H1 (cell line): ENCODE measurements around the gene EMP3. TPM values are rescaled to one million over a fixed set of nuclear protein-coding genes. Genes with fewer than 3 reads are reported as not detected.
A peak's percentile ranks its signal among the peaks of the same experiment; 100 is the strongest.

Experiments
- CTCF ChIA-PET: fragments of 300-600 bp; sonication (Branson Sonifier 250); formaldehyde crosslinking; loops from one replicate; lab custom pipeline; 2021; ENCODE audit not compliant: partially characterized antibody; lab: Charles Lee
- POLR2A ChIA-PET: fragments of 300-600 bp; sonication (Branson Sonifier 250); formaldehyde crosslinking; loops from one replicate; lab custom pipeline; 2021; ENCODE audit warnings: inconsistent platforms; ENCODE audit not compliant: partially characterized antibody; lab: Charles Lee
- DNase-seq, 2 experiments: peaks; one replicate each; pipeline versions ENCODE4 v3.0.0 to v3.0.0-alpha.2; 2010 to 2022; ENCODE audit warnings: low spot score in 2 of 2, low read depth in 1 of 2, mixed read lengths in 1 of 2
- FAIRE-seq: peaks from 2 replicates; lab custom pipeline; 2011; peaks lifted over from hg19 to GRCh38; lab: Jason Lieb, UNC
- H2AFZ ChIP-seq: 2 replicates; pipeline ENCODE4 v1.8.1; 2012; ENCODE audit warnings: low read length, inconsistent platforms
- H2AK5ac ChIP-seq: 2 replicates; pipeline ENCODE4 v1.6.1; 2013; ENCODE audit warnings: low read depth, low read length
- H2BK120ac ChIP-seq: replicated peaks from 2 replicates; pipeline ENCODE3; 2013; ENCODE audit warnings: low read depth, low read length, inconsistent platforms
- H2BK12ac ChIP-seq: 2 replicates; pipeline ENCODE4 v1.6.1; 2013; ENCODE audit warnings: low read depth, low read length
- H2BK15ac ChIP-seq: 2 replicates; pipeline ENCODE4 v1.6.1; 2013; ENCODE audit warnings: low read length
- H2BK20ac ChIP-seq: 2 replicates; pipeline ENCODE4 v1.6.1; 2013; ENCODE audit warnings: low read length
- H2BK5ac ChIP-seq: 2 replicates; pipeline ENCODE4 v1.6.1; 2013; ENCODE audit warnings: low read depth, low read length
- H3K14ac ChIP-seq: 2 replicates; pipeline ENCODE4 v1.6.1; 2013; ENCODE audit warnings: inconsistent platforms; ENCODE audit not compliant: insufficient read length
- H3K18ac ChIP-seq: 2 replicates; pipeline ENCODE4 v1.6.1; 2013; ENCODE audit warnings: low read length; ENCODE audit errors: extremely low read depth
- H3K23ac ChIP-seq: 2 replicates; pipeline ENCODE4 v1.6.1; 2013; ENCODE audit warnings: inconsistent platforms; ENCODE audit not compliant: insufficient read length
- H3K23me2 ChIP-seq: 2 replicates; pipeline ENCODE4 v1.6.1; 2013; ENCODE audit warnings: low read depth, low read length
- H3K27ac ChIP-seq: 2 replicates; pipeline ENCODE4 v1.6.1; 2011; ENCODE audit warnings: low read depth, low read length, inconsistent platforms
- H3K27me3 ChIP-seq, 4 experiments: replicated peaks in 1 of 4; 1 replicate in 1 of 4; 2 replicates in 3 of 4; pipeline versions ENCODE4 v1.6.1 to v1.8.1; 2011 to 2013; ENCODE audit warnings: low read length in 3 of 4, mild to moderate bottlenecking in 3 of 4, inconsistent platforms in 2 of 4, mixed read lengths in 2 of 4, moderate library complexity in 1 of 4; ENCODE audit not compliant: control insufficient read depth in 3 of 4, insufficient read depth in 3 of 4; ENCODE audit errors: extremely low read depth in 1 of 4
- H3K36me3 ChIP-seq, 4 experiments: 2 replicates each; pipeline versions ENCODE4 v1.6.1 to v1.8.1; 2011 to 2013; ENCODE audit warnings: mild to moderate bottlenecking in 4 of 4, low read length in 3 of 4, moderate library complexity in 2 of 4, control low read depth in 1 of 4, inconsistent platforms in 1 of 4; ENCODE audit not compliant: insufficient read depth in 4 of 4, control insufficient read depth in 2 of 4
- H3K4ac ChIP-seq: replicated peaks from 2 replicates; pipeline ENCODE3; 2013; ENCODE audit warnings: low read length, low read depth, mixed read lengths, inconsistent platforms; ENCODE audit not compliant: insufficient read length
- H3K4me1 ChIP-seq, 4 experiments: replicated peaks in 1 of 4; 1 replicate in 1 of 4; 2 replicates in 3 of 4; pipeline versions ENCODE4 v1.6.1 to v1.8.1; 2011 to 2013; ENCODE audit warnings: low read length in 3 of 4, inconsistent platforms in 2 of 4, mixed read lengths in 1 of 4; ENCODE audit not compliant: insufficient read depth in 4 of 4, control insufficient read depth in 3 of 4
- H3K4me2 ChIP-seq, 2 experiments: 2 replicates each; pipeline versions ENCODE4 v1.6.1 to v1.8.1; 2011 to 2013; ENCODE audit warnings: low read depth in 2 of 2, low read length in 2 of 2, control low read depth in 1 of 2, inconsistent platforms in 1 of 2, mild to moderate bottlenecking in 1 of 2; ENCODE audit not compliant: insufficient read depth in 1 of 2
- H3K4me3 ChIP-seq, 4 experiments: fragments of 200-600, 300-600 bp in 1 of 4; sonication (generic), shearing (Covaris generic), sonication (Bioruptor Twin) in 1 of 4; 2 replicates each; pipeline versions ENCODE4 v1.5.1 to v1.8.1; 2011 to 2016; ENCODE audit warnings: low read length in 4 of 4, low read depth in 3 of 4, control low read depth in 2 of 4, inconsistent platforms in 2 of 4, mild to moderate bottlenecking in 2 of 4, mixed read lengths in 1 of 4, moderate library complexity in 1 of 4; ENCODE audit not compliant: insufficient read depth in 2 of 4; ENCODE audit errors: extremely low read depth in 1 of 4
- H3K56ac ChIP-seq: replicated peaks from 2 replicates; pipeline ENCODE3; 2013; ENCODE audit warnings: low read depth, mild to moderate bottlenecking, mixed read lengths, low read length, inconsistent platforms; ENCODE audit not compliant: insufficient read length
- H3K79me1 ChIP-seq: 2 replicates; pipeline ENCODE4 v1.6.1; 2013; ENCODE audit warnings: low read depth, low read length, control low read depth
- H3K79me2 ChIP-seq, 2 experiments: 2 replicates each; pipeline versions ENCODE4 v1.6.1 to v1.8.1; 2012 to 2013; ENCODE audit warnings: low read length in 2 of 2, mild to moderate bottlenecking in 2 of 2, inconsistent platforms in 1 of 2; ENCODE audit not compliant: insufficient read depth in 2 of 2, control insufficient read depth in 1 of 2
- H3K9ac ChIP-seq, 4 experiments: replicated peaks in 1 of 4; 1 replicate in 1 of 4; 2 replicates in 3 of 4; pipeline versions ENCODE4 v1.6.1 to v1.8.1; 2011 to 2013; ENCODE audit warnings: low read depth in 3 of 4, low read length in 3 of 4, control low read depth in 2 of 4, mild to moderate bottlenecking in 2 of 4, moderate library complexity in 2 of 4, inconsistent platforms in 1 of 4; ENCODE audit errors: extremely low read depth in 1 of 4
- H3K9me3 ChIP-seq, 2 experiments: 2 replicates each; pipeline versions ENCODE4 v1.6.1 to v1.8.1; 2012 to 2013; ENCODE audit warnings: mild to moderate bottlenecking in 2 of 2, moderate library complexity in 2 of 2, control low read depth in 1 of 2, inconsistent platforms in 1 of 2, low read depth in 1 of 2, low read length in 1 of 2, mixed read lengths in 1 of 2; ENCODE audit not compliant: insufficient read depth in 2 of 2
- H4K20me1 ChIP-seq, 2 experiments: replicated peaks in 1 of 2; 2 replicates each; pipeline versions ENCODE3 to v1.8.1; 2011 to 2013; ENCODE audit warnings: inconsistent platforms in 2 of 2, low read length in 2 of 2, mild to moderate bottlenecking in 1 of 2; ENCODE audit not compliant: insufficient read depth in 2 of 2, control insufficient read depth in 1 of 2
- H4K5ac ChIP-seq: 2 replicates; pipeline ENCODE4 v1.6.1; 2013; ENCODE audit warnings: low read length, low read depth, mixed read lengths, inconsistent platforms; ENCODE audit not compliant: insufficient read length
- H4K8ac ChIP-seq: 2 replicates; pipeline ENCODE4 v1.8.0; 2013; ENCODE audit warnings: mild to moderate bottlenecking, moderate library complexity, low read length, inconsistent platforms; ENCODE audit not compliant: insufficient read depth; ENCODE audit errors: extremely low read depth
- H4K91ac ChIP-seq: replicated peaks from 2 replicates; pipeline ENCODE3; 2013; ENCODE audit warnings: low read length, mixed read lengths, inconsistent platforms; ENCODE audit not compliant: insufficient read length
- RBBP5 ChIP-seq: IDR thresholded peaks from 2 replicates; pipeline ENCODE4 v1.7.1; 2012; ENCODE audit warnings: low read depth, mild to moderate bottlenecking, inconsistent platforms, low read length, moderate library complexity, borderline replicate concordance
- WGBS, 2 experiments: shearing (Covaris generic) in 1 of 2; methylation state at CpG; one replicate each; pipeline versions ENCODE4 v1.1.6 to v1.1.7; 2013 to 2015; ENCODE audit warnings: low lambda C conversion rate in 2 of 2, mixed read lengths in 2 of 2, inconsistent platforms in 1 of 2, low coverage in 1 of 2, missing lambda C conversion rate in 1 of 2; ENCODE audit not compliant: insufficient replicate concordance in 2 of 2, insufficient coverage in 1 of 2, insufficient read length in 1 of 2; ENCODE audit errors: extremely low coverage in 1 of 2, missing lambda C conversion rate in 1 of 2; 5-methylcytosine and 5-hydroxymethylcytosine counted together
- polyA plus RNA-seq, 7 experiments: library from polyadenylated mRNA; depleted of rRNA in 3 of 7; stranded (reverse) in 5 of 7; unstranded in 2 of 7; fragments of >200 nt in 5 of 7; fragments of 200-250 nt in 2 of 7; gene quantifications; 1 replicate in 5 of 7; 2 replicates in 1 of 7; 4 replicates in 1 of 7; pipeline versions ENCODE4 v1.2.1 to v1.2.3, GENCODE V29; 2011 to 2013; ENCODE audit warnings: missing spikeins in 2 of 7, mixed read lengths in 2 of 7
- total RNA-seq: library from RNA; stranded (reverse); fragmentation: NEBNext Ultra II Directional; extraction: Animal tissue kit (Norgen Biotek cat#: 25700); gene quantifications from 2 replicates; pipeline ENCODE4 v1.2.1, GENCODE V29; 2021

The EMP3 gene
- total and polyA plus RNA-seq, 2 of the 8 experiments (the other 6 are each of a cell fraction or from before 2014, with no cell fraction given): 18.4 to 87.8 TPM

- Histone ChIP-seq H3K4me3 (no peak overlapping the region), H2AFZ (no peak overlapping the region), H2BK20ac (peak overlapping the region; percentile 43; the same call in 1 of the 2 replicates), H4K5ac (no peak overlapping the region), H4K91ac (no peak overlapping the region), H3K9ac (no peak overlapping the region), H3K79me1 (no peaks in the 10 kb centered on the region), H2BK5ac (no peak overlapping the region), H2AK5ac (no peak overlapping the region), H3K27me3 (no peaks in the 10 kb centered on the region), H3K36me3 (no peaks in the 10 kb centered on the region), H2BK15ac (no peak overlapping the region), H2BK12ac (no peak overlapping the region), H3K4me1 (no peaks in the 10 kb centered on the region), H3K14ac (no peak overlapping the region), H3K27ac (no peak overlapping the region), H3K79me2 (no peaks in the 10 kb centered on the region), H3K18ac (no peak overlapping the region), H4K20me1 (no peaks in the 10 kb centered on the region), H3K23me2 (no peaks in the 10 kb centered on the region), H3K9me3 (no peaks in the 10 kb centered on the region), H3K56ac (no peak overlapping the region), H2BK120ac (no peak overlapping the region), H3K4me2 (no peak overlapping the region), H3K23ac (no peak overlapping the region), H3K4ac (no peak overlapping the region), H4K8ac (no peak overlapping the region)
- ChIA-PET CTCF (interaction anchor here (0.7 to 1.5 kb wide), 3 partner anchors 40 to 148 kb away, joined by 3 to 4 read pairs (median 3); no protein-coding TSS in a partner anchor), POLR2A (interaction anchor here (0.7 to 1.5 kb wide), 2 partner anchors 10 to 143 kb away, joined by 3 to 10 read pairs; partner anchors contain the start of genes SYNGR4 and TMEM143)
- 99% methylated on average over 5 of the region's 5 CpGs; no CpG with 5 or more reads in 1 of the 2 experiments for WGBS, 2 experiments
- no peak for FAIRE-seq
- no peak for DNase-seq
- TF ChIP-seq RBBP5: no peak
These were observed 28.3 kb downstream of the EMP3 start for GRCh38 chr19:48353677-48354076.
